ENCODE data around the gene OR6Y1.

OR6Y1 gene

GRCh38 chr1:158570480-158570879 is 16.3 kb upstream of the OR6Y1 start, which contains the start of gene OR6P1:
Gene OR6P1 (minus strand): TSS chr1:158570580. CDS start chr1:158563604, 6,976 bp downstream.
- DNase-seq = no peak
- Histone ChIP-seq H3K27ac (ENCODE audit: insufficient read depth in 1 of 2, low read depth in 1 of 2, low read length in 2 of 2, poor library complexity in 1 of 2, severe bottlenecking in 2 of 2) (no peak within 1 kb of the TSS), H3K9me3 (ENCODE audit: control extremely low read depth in 1 of 5, control insufficient read depth in 4 of 5, insufficient read depth in 2 of 5, low read depth in 1 of 5, low read length in 4 of 5) (no peaks in the 10 kb centered on the region), H3K27me3 (replicated peaks in 2 of 5; ENCODE audit: control insufficient read depth in 4 of 5, insufficient read depth in 5 of 5, low read length in 4 of 5) (no peaks in the 10 kb centered on the region), H3K36me3 (ENCODE audit: control insufficient read depth in 4 of 4, insufficient read depth in 4 of 4, low read length in 3 of 4) (no peaks in the 10 kb centered on the region), H3K4me3 (ENCODE audit: control insufficient read depth in 1 of 7, extremely low read depth in 1 of 7, insufficient read depth in 4 of 7, low read depth in 2 of 7, low read length in 6 of 7) (no peak within 1 kb of the TSS), H3K4me1 (ENCODE audit: control extremely low read depth in 1 of 4, control insufficient read depth in 4 of 4, insufficient read depth in 4 of 4, low read length in 3 of 4) (no peaks in the 10 kb centered on the region)
- ChIA-PET CTCF (no interaction called here), POLR2A (no interaction called here)
- 93% methylated on average over 3 of the region's 3 CpGs for WGBS (ENCODE audit: insufficient coverage)

GRCh38 chr1:158564608-158565007 is 10.4 kb upstream of the OR6Y1 start:
- WGBS (ENCODE audit: insufficient coverage) = 100% methylated on average over 1 of the region's 2 CpGs
- DNase-seq = peak in 2 of 3 donors; percentile 56 to 63
- H3K36me3 ChIP-seq (ENCODE audit: control insufficient read depth in 4 of 4, insufficient read depth in 4 of 4, low read length in 3 of 4) = no peaks in the 10 kb centered on the region
- CTCF ChIA-PET = no interaction called here
- H3K27me3 ChIP-seq (replicated peaks in 2 of 5; ENCODE audit: control insufficient read depth in 4 of 5, insufficient read depth in 5 of 5, low read length in 4 of 5) = no peaks in the 10 kb centered on the region
- POLR2A ChIA-PET = no interaction called here
- H3K9me3 ChIP-seq (ENCODE audit: control extremely low read depth in 1 of 5, control insufficient read depth in 4 of 5, insufficient read depth in 2 of 5, low read depth in 1 of 5, low read length in 4 of 5) = peaks cover 0 to 3% (median 0%) of the 10 kb centered on the region in 5 experiments
- no peak overlapping the region for H3K27ac ChIP-seq (ENCODE audit: insufficient read depth in 1 of 2, low read depth in 1 of 2, low read length in 2 of 2, poor library complexity in 1 of 2, severe bottlenecking in 2 of 2)
- no peak overlapping the region for H3K4me3 ChIP-seq (ENCODE audit: control insufficient read depth in 1 of 7, extremely low read depth in 1 of 7, insufficient read depth in 4 of 7, low read depth in 2 of 7, low read length in 6 of 7)
- peaks cover 0 to 11% (median 7%) of the 10 kb centered on the region in 4 experiments for H3K4me1 ChIP-seq (ENCODE audit: control extremely low read depth in 1 of 4, control insufficient read depth in 4 of 4, insufficient read depth in 4 of 4, low read length in 3 of 4)

DNA sequence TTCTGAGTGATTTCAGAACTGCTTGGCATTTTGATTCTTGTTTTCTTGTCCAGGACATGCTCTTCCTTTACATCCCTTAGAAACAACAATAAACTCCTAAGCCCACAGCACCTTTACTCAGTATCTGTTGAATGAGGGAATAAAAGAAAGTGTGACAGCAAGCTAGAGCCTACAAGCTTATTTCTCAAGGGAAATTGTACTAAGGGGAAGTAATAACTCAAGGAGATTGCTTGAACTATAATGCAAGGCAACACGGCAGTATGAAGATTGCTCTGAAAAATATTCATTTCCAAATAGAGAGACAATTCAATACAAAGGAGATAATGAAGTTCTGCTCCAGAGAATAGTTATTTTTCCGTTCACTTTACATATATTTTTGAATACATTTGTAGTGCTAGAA is 9.6 kb upstream of the OR6Y1 start:
- peak in 2 of 3 donors; percentile 6 to 9 for DNase-seq
- no peaks in the 10 kb centered on the region for H3K27me3 ChIP-seq (replicated peaks in 2 of 5; ENCODE audit: control insufficient read depth in 4 of 5, insufficient read depth in 5 of 5, low read length in 4 of 5)
- no CpG with 5 or more reads among the region's 2 CpGs for WGBS (ENCODE audit: insufficient coverage)
- ChIA-PET CTCF (no interaction called here), POLR2A (no interaction called here)
- no peak overlapping the region for H3K27ac ChIP-seq (ENCODE audit: insufficient read depth in 1 of 2, low read depth in 1 of 2, low read length in 2 of 2, poor library complexity in 1 of 2, severe bottlenecking in 2 of 2)
- H3K36me3 ChIP-seq (ENCODE audit: control insufficient read depth in 4 of 4, insufficient read depth in 4 of 4, low read length in 3 of 4) = no peaks in the 10 kb centered on the region
- H3K4me1 ChIP-seq (ENCODE audit: control extremely low read depth in 1 of 4, control insufficient read depth in 4 of 4, insufficient read depth in 4 of 4, low read length in 3 of 4) = peaks cover 0 to 11% (median 7%) of the 10 kb centered on the region in 4 experiments
- H3K4me3 ChIP-seq (ENCODE audit: control insufficient read depth in 1 of 7, extremely low read depth in 1 of 7, insufficient read depth in 4 of 7, low read depth in 2 of 7, low read length in 6 of 7) = no peak overlapping the region
- H3K9me3 ChIP-seq (ENCODE audit: control extremely low read depth in 1 of 5, control insufficient read depth in 4 of 5, insufficient read depth in 2 of 5, low read depth in 1 of 5, low read length in 4 of 5) = peaks cover 0 to 3% (median 0%) of the 10 kb centered on the region in 5 experiments

DNA sequence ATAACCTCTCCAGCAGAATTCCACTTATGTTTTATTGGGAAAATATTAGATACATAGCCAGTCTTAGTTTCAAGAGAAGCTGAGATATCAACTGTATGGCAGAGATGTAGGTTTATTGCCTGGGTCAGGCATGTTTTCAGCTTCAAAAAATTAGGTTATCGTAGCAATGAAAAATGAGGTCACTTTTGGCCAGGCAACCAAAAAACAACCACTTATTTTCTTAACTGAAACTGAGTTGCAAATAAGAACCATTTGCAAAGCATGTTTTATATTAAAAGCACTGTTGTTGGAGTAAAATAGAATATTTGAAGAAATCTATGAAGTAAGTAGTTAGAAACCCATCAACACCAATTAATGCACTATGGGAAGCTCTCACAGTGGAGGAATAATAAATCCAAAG is 5.5 kb upstream of the OR6Y1 start:
- POLR2A ChIA-PET = no interaction called here
- CTCF ChIA-PET = no interaction called here
- H3K4me3 ChIP-seq (ENCODE audit: control insufficient read depth in 1 of 7, extremely low read depth in 1 of 7, insufficient read depth in 4 of 7, low read depth in 2 of 7, low read length in 6 of 7) = no peak overlapping the region
- H3K36me3 ChIP-seq (ENCODE audit: control insufficient read depth in 4 of 4, insufficient read depth in 4 of 4, low read length in 3 of 4) = no peaks in the 10 kb centered on the region
- WGBS (ENCODE audit: insufficient coverage) = no CpG with 5 or more reads among the region's 1 CpG
- H3K27me3 ChIP-seq (replicated peaks in 2 of 5; ENCODE audit: control insufficient read depth in 4 of 5, insufficient read depth in 5 of 5, low read length in 4 of 5) = no peaks in the 10 kb centered on the region
- DNase-seq = no peak
- peaks cover 0 to 3% (median 0%) of the 10 kb centered on the region in 5 experiments for H3K9me3 ChIP-seq (ENCODE audit: control extremely low read depth in 1 of 5, control insufficient read depth in 4 of 5, insufficient read depth in 2 of 5, low read depth in 1 of 5, low read length in 4 of 5)
- H3K27ac ChIP-seq (ENCODE audit: insufficient read depth in 1 of 2, low read depth in 1 of 2, low read length in 2 of 2, poor library complexity in 1 of 2, severe bottlenecking in 2 of 2) = no peak overlapping the region
- H3K4me1 ChIP-seq (ENCODE audit: control extremely low read depth in 1 of 4, control insufficient read depth in 4 of 4, insufficient read depth in 4 of 4, low read length in 3 of 4) = peaks cover 0 to 6% (median 5%) of the 10 kb centered on the region in 4 experiments

- Histone ChIP-seq H3K4me1 (ENCODE audit: control extremely low read depth in 1 of 4, control insufficient read depth in 4 of 4, insufficient read depth in 4 of 4, low read length in 3 of 4) (no peaks in the 10 kb centered on the region), H3K9me3 (ENCODE audit: control extremely low read depth in 1 of 5, control insufficient read depth in 4 of 5, insufficient read depth in 2 of 5, low read depth in 1 of 5, low read length in 4 of 5) (no peaks in the 10 kb centered on the region), H3K4me3 (ENCODE audit: control insufficient read depth in 1 of 7, extremely low read depth in 1 of 7, insufficient read depth in 4 of 7, low read depth in 2 of 7, low read length in 6 of 7) (no peak overlapping the region), H3K36me3 (ENCODE audit: control insufficient read depth in 4 of 4, insufficient read depth in 4 of 4, low read length in 3 of 4) (no peaks in the 10 kb centered on the region), H3K27ac (ENCODE audit: insufficient read depth in 1 of 2, low read depth in 1 of 2, low read length in 2 of 2, poor library complexity in 1 of 2, severe bottlenecking in 2 of 2) (no peak overlapping the region), H3K27me3 (replicated peaks in 2 of 5; ENCODE audit: control insufficient read depth in 4 of 5, insufficient read depth in 5 of 5, low read length in 4 of 5) (no peaks in the 10 kb centered on the region)
- ChIA-PET CTCF (interaction anchor here (0.9 kb wide), 1 partner anchor 10 kb away, joined by 3 read pairs; no protein-coding TSS in a partner anchor), POLR2A (no interaction called here)
- no peak for DNase-seq
- WGBS (ENCODE audit: insufficient coverage) = 100% methylated on average over 1 of the region's 1 CpG
Observed at GRCh38 chr1:158552296-158552695, 1.9 kb downstream of the OR6Y1 start.

DNA sequence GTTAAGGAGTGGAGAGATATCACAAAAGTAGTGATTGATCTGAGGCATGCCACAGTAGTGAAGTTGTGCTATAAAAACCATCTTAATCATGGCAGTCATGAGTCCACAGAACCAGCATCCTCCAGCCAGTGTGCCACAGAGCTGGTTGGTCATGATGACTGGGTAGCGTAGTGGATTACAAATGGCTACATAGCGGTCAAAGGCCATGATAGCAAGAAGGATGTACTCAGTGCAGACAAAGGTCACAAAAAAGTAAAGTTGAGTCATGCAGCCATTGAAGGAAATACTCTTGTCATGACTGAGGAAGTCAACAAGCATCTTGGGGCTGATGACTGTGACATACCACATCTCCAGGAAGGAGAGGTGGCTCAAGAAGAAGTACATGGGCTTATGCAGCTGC is 6.7 kb downstream of the OR6Y1 start:
- WGBS (ENCODE audit: insufficient coverage) = 95% methylated on average over 2 of the region's 2 CpGs
- Histone ChIP-seq H3K4me3 (ENCODE audit: control insufficient read depth in 1 of 7, extremely low read depth in 1 of 7, insufficient read depth in 4 of 7, low read depth in 2 of 7, low read length in 6 of 7) (no peak overlapping the region), H3K27me3 (replicated peaks in 2 of 5; ENCODE audit: control insufficient read depth in 4 of 5, insufficient read depth in 5 of 5, low read length in 4 of 5) (no peaks in the 10 kb centered on the region), H3K27ac (ENCODE audit: insufficient read depth in 1 of 2, low read depth in 1 of 2, low read length in 2 of 2, poor library complexity in 1 of 2, severe bottlenecking in 2 of 2) (no peak overlapping the region), H3K9me3 (ENCODE audit: control extremely low read depth in 1 of 5, control insufficient read depth in 4 of 5, insufficient read depth in 2 of 5, low read depth in 1 of 5, low read length in 4 of 5) (no peaks in the 10 kb centered on the region), H3K4me1 (ENCODE audit: control extremely low read depth in 1 of 4, control insufficient read depth in 4 of 4, insufficient read depth in 4 of 4, low read length in 3 of 4) (no peaks in the 10 kb centered on the region), H3K36me3 (ENCODE audit: control insufficient read depth in 4 of 4, insufficient read depth in 4 of 4, low read length in 3 of 4) (no peaks in the 10 kb centered on the region)
- no peak for DNase-seq
- POLR2A ChIA-PET = no interaction called here
- CTCF ChIA-PET = no interaction called here

GRCh38 chr1:158537609-158538008 is 16.6 kb downstream of the OR6Y1 start:
- H3K9me3 ChIP-seq (ENCODE audit: control extremely low read depth in 1 of 5, control insufficient read depth in 4 of 5, insufficient read depth in 2 of 5, low read depth in 1 of 5, low read length in 4 of 5) = peaks cover 0 to 2% (median 0%) of the 10 kb centered on the region in 5 experiments
- no peaks in the 10 kb centered on the region for H3K36me3 ChIP-seq (ENCODE audit: control insufficient read depth in 4 of 4, insufficient read depth in 4 of 4, low read length in 3 of 4)
- peaks cover 0 to 2% (median 0%) of the 10 kb centered on the region in 5 experiments for H3K27me3 ChIP-seq (replicated peaks in 2 of 5; ENCODE audit: control insufficient read depth in 4 of 5, insufficient read depth in 5 of 5, low read length in 4 of 5)
- ChIA-PET POLR2A (no interaction called here), CTCF (no interaction called here)
- H3K4me3 ChIP-seq (ENCODE audit: control insufficient read depth in 1 of 7, extremely low read depth in 1 of 7, insufficient read depth in 4 of 7, low read depth in 2 of 7, low read length in 6 of 7) = no peak overlapping the region
- no peak for DNase-seq
- no CpG with 5 or more reads among the region's 2 CpGs for WGBS (ENCODE audit: insufficient coverage)
- H3K4me1 ChIP-seq (ENCODE audit: control extremely low read depth in 1 of 4, control insufficient read depth in 4 of 4, insufficient read depth in 4 of 4, low read length in 3 of 4) = no peaks in the 10 kb centered on the region
- no peak overlapping the region for H3K27ac ChIP-seq (ENCODE audit: insufficient read depth in 1 of 2, low read depth in 1 of 2, low read length in 2 of 2, poor library complexity in 1 of 2, severe bottlenecking in 2 of 2)
